ENCODE data around the gene NAV3.

NAV3 gene

DNA sequence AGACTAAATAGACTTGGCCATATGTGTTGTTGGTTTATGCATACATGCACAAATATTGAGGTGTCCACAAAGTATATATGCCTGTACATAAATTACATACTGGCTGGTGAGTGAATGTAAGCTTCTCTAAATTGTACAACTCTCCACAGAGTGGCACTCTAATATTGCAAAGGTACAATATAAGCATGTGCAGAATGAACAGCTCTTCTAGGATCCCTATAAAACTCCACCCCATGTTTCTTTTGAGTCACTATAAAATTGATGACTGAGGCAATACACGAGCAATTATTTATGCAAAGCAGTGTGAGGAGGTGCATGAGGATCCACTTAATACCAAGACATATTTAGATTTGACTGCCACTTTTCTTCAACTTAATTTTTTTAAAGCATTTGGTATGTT is 172.2 kb downstream of the NAV3 start:
- Histone ChIP-seq H3K27ac (ENCODE audit: low read depth, low read length) (no peak overlapping the region), H3K4me2 (ENCODE audit: low read length) (no peak overlapping the region), H3K9me3 (ENCODE audit: control insufficient read depth, insufficient read depth, low read length) (no peaks in the 10 kb centered on the region), H3K36me3 (ENCODE audit: control insufficient read depth, low read length) (no peaks in the 10 kb centered on the region), H3K4me1 (ENCODE audit: control insufficient read depth, low read length) (peaks cover 76% of the 10 kb centered on the region), H3F3A (ENCODE audit: control insufficient read depth, insufficient read depth) (peaks cover 21% of the 10 kb centered on the region), H3K4me3 (ENCODE audit: low read length) (no peak overlapping the region), H3K79me2 (ENCODE audit: control insufficient read depth, low read length) (no peaks in the 10 kb centered on the region), H3K27me3 (ENCODE audit: control insufficient read depth, low read length) (no peaks in the 10 kb centered on the region), H4K20me1 (ENCODE audit: control insufficient read depth, insufficient read depth, low read depth, low read length) (no peaks in the 10 kb centered on the region), H3K9me2 (replicated peaks; ENCODE audit: control insufficient read depth, low read length) (no peaks in the 10 kb centered on the region)
- no peak for TF ChIP-seq EZH2phosphoT487 (IDR thresholded peaks at IDR 0.05; ENCODE audit: borderline replicate concordance, low read length)
- TF ChIP-seq, protein P1, sequence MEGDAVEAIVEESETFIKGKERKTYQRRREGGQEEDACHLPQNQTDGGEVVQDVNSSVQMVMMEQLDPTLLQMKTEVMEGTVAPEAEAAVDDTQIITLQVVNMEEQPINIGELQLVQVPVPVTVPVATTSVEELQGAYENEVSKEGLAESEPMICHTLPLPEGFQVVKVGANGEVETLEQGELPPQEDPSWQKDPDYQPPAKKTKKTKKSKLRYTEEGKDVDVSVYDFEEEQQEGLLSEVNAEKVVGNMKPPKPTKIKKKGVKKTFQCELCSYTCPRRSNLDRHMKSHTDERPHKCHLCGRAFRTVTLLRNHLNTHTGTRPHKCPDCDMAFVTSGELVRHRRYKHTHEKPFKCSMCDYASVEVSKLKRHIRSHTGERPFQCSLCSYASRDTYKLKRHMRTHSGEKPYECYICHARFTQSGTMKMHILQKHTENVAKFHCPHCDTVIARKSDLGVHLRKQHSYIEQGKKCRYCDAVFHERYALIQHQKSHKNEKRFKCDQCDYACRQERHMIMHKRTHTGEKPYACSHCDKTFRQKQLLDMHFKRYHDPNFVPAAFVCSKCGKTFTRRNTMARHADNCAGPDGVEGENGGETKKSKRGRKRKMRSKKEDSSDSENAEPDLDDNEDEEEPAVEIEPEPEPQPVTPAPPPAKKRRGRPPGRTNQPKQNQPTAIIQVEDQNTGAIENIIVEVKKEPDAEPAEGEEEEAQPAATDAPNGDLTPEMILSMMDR (IDR thresholded peaks at IDR 0.05; ENCODE audit: low read depth, low read length, poor library complexity, severe bottlenecking): peak; percentile 39

DNA sequence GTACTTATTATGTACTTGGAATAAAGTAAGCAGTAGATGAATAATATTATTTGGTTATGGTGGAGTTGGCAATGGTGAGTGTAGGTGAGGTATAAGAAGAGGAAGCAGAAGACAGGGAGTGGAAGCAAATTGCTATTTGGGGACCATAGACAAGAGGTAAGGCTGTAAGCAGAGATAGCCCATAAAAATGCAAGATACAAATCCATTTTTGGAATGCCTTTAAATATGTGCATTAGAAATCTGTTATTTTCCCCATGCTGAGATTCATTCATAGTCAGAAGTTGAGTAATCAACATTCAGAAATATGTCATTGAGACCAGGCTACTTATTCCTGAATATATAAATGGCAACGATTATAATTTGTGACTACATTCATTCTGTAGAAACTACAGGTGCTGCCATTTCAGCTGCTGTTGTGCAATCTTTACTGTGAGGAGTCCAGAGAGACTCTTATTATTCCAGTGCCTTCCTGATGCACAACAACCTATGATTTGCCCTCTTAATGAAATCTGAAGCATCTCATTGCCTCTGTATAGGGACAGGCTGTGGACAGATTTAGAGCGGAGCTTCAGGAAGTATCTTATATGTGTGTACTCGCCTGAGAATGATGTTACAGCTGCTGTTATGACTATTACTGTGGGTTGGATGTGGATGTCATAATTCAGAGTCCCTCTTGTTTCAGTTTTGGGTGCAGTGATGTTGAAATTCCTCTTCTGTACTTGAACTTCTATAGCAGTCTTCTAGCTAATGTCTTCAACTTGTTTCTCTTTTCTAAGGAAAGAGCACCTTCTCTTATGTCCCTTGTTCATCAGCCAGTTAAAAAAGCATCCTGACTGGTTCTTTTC is 173.8 kb downstream of the NAV3 start:
- no peak for TF ChIP-seq EZH2phosphoT487 (IDR thresholded peaks at IDR 0.05; ENCODE audit: borderline replicate concordance, low read length)
- TF ChIP-seq, protein P1 (IDR thresholded peaks at IDR 0.05; ENCODE audit: low read depth, low read length, poor library complexity, severe bottlenecking): no peak
- H3K4me1 ChIP-seq (ENCODE audit: control insufficient read depth, low read length): peaks cover 76% of the 10 kb centered on the region
- no peaks in the 10 kb centered on the region for H3K79me2 ChIP-seq (ENCODE audit: control insufficient read depth, low read length)
- no peaks in the 10 kb centered on the region for H3K36me3 ChIP-seq (ENCODE audit: control insufficient read depth, low read length)
- no peaks in the 10 kb centered on the region for H3K9me2 ChIP-seq (replicated peaks; ENCODE audit: control insufficient read depth, low read length)
- H4K20me1 ChIP-seq (ENCODE audit: control insufficient read depth, insufficient read depth, low read depth, low read length): no peaks in the 10 kb centered on the region
- H3K9me3 ChIP-seq (ENCODE audit: control insufficient read depth, insufficient read depth, low read length): no peaks in the 10 kb centered on the region
- H3K27ac ChIP-seq (ENCODE audit: low read depth, low read length): peak overlapping the region; percentile 23
- H3F3A ChIP-seq (ENCODE audit: control insufficient read depth, insufficient read depth): peaks cover 15% of the 10 kb centered on the region
- H3K27me3 ChIP-seq (ENCODE audit: control insufficient read depth, low read length): no peaks in the 10 kb centered on the region
- peak overlapping the region; percentile 8; the same call in 1 of the 2 replicates for H3K4me3 ChIP-seq (ENCODE audit: low read length)
- peak overlapping the region; percentile 42 for H3K4me2 ChIP-seq (ENCODE audit: low read length)

DNA sequence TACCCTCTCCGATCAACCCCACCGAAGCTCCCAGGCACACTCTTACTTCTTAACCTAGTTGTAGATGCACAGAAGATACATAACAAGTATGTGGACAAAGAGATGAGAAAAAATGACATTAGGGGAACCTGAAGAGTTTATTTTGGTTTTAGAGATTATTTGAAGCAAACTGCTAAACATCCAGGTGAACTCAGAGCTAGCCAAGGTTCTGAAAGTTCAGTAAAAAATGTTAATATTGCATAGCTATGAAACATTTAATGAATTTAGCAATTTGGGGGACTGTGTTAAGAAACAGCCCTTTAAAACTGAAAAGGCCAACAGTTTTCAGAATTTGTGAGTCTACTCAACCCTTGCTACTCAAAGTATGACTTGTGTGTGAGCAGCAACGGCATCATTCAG is 174.4 kb downstream of the NAV3 start:
- H3K79me2 ChIP-seq (ENCODE audit: control insufficient read depth, low read length): no peaks in the 10 kb centered on the region
- peak overlapping the region; percentile 42 for H3K4me2 ChIP-seq (ENCODE audit: low read length)
- no peaks in the 10 kb centered on the region for H4K20me1 ChIP-seq (ENCODE audit: control insufficient read depth, insufficient read depth, low read depth, low read length)
- H3K9me3 ChIP-seq (ENCODE audit: control insufficient read depth, insufficient read depth, low read length): no peaks in the 10 kb centered on the region
- no peaks in the 10 kb centered on the region for H3K9me2 ChIP-seq (replicated peaks; ENCODE audit: control insufficient read depth, low read length)
- peaks cover 12% of the 10 kb centered on the region for H3F3A ChIP-seq (ENCODE audit: control insufficient read depth, insufficient read depth)
- H3K4me3 ChIP-seq (ENCODE audit: low read length): no peak overlapping the region
- peak overlapping the region; percentile 23; the same call in 1 of the 2 replicates for H3K27ac ChIP-seq (ENCODE audit: low read depth, low read length)
- no peaks in the 10 kb centered on the region for H3K27me3 ChIP-seq (ENCODE audit: control insufficient read depth, low read length)
- peaks cover 77% of the 10 kb centered on the region for H3K4me1 ChIP-seq (ENCODE audit: control insufficient read depth, low read length)
- H3K36me3 ChIP-seq (ENCODE audit: control insufficient read depth, low read length): no peaks in the 10 kb centered on the region
- no peak for TF ChIP-seq EZH2phosphoT487 (IDR thresholded peaks at IDR 0.05; ENCODE audit: borderline replicate concordance, low read length)
- TF ChIP-seq, protein P1 (IDR thresholded peaks at IDR 0.05; ENCODE audit: low read depth, low read length, poor library complexity, severe bottlenecking): no peak
